Right lung (tissue), 5 donors: ENCODE data around the gene FANCG. TPM values are rescaled to one million over a fixed set of nuclear protein-coding genes. Genes with fewer than 3 reads are reported as not detected.

ENCODE experiments used
- DNase-seq, 2 donors: peaks; one replicate each; pipeline ENCODE4 v3.0.0-alpha.2; 2013
- polyA plus RNA-seq, 5 donors: library from polyadenylated mRNA; unstranded; fragments of 120-200 nt; gene quantifications; one replicate each; pipeline versions ENCODE4 v1.2.1 to v1.2.3, GENCODE V29; 2013; ENCODE audit warnings: inconsistent platforms in 1 of 5, low replicate concordance in 1 of 5; ENCODE audit not compliant: insufficient read length in 5 of 5, insufficient read depth in 1 of 5

The FANCG gene
- polyA plus RNA-seq, 5 donors: 41.1 to 60.2 (median 49.0) TPM

DNA sequence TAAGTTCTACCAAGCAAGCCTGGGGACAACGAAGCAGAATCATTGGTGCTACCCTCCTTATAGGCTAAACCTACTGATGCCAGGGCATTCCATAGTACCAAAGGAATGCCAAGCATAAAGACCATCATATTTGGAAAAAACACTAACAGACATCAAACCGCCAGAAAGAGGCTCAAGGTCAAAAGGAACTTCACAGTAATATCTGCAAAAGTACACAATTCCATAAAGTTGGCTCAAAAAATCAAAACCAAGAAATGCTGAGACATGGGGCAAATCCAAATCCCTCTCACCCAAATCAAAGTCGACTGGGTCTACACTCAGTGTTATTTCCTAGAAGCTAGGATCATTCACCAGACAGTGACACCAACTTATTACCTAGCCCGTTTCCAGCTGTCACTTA is 10.7 kb downstream of the FANCG start:
- DNase-seq: no peak

DNA sequence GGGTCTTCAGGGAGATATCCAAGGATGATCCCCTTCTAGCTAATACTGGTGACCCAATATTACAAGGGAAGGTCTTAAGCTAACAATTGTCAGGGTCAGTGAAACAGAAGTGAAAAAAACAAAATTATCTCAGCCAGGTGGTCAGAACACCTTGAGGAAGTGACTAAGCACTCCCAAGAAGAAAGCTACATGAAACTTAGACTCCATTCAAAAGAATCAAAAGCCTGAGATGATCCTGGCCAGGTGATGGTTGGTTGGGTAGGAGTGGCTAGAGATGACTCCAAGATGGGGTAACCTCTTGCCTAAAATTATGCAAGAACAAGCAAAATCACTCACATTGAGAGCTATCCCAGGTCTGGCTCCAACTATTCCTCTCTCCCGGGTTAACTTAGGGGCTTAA is 12.7 kb downstream of the FANCG start:
- DNase-seq: no peak

DNA sequence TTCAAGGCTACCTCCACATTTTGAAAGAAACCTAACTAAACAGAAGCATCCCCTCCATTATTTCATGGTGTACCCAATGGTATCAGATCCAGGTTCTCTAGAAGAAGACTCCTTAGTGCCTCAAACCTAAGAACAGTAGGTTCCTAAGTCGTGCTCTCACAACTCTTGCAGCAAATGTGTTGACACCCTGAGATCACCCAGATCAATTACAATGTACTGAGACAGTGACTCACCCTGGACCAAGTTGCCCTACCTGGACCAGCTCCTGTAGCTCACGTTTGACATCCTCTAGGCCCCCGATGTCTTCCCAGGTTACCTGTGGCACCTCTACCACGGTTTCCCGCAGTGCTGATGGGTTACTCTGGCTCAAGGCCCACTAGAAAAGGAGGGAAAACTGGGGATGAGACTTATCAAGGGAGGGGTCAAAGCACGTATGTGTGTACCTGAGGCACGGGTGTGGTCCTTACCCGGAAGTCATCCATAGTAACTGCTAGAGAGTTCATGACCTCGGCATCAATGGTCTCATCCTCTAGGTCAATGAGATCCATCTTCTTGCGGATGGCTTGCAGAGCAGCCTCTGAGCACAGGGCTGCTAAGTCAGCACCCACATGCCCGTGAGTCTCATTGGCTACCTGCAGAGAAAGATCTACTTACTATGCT is 19.1 kb downstream of the FANCG start:
- DNase-seq: no peak

DNA sequence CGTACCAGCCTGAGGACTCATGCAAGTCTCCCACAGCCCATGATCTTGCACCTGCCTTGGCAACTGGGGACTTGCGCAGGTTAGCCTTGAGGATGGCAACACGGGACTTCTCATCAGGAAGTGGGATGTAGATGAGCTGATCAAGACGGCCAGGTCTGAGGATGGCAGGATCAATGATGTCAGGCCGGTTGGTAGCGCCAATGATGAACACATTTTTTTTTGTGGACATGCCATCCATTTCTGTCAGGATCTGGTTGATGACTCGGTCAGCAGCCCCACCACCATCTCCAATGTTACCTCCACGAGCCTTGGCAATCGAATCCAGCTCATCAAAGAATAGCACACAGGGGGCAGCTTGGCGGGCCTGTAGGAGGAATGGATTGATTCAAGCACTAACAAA is 20.3 kb downstream of the FANCG start:
- no peak for DNase-seq

DNA sequence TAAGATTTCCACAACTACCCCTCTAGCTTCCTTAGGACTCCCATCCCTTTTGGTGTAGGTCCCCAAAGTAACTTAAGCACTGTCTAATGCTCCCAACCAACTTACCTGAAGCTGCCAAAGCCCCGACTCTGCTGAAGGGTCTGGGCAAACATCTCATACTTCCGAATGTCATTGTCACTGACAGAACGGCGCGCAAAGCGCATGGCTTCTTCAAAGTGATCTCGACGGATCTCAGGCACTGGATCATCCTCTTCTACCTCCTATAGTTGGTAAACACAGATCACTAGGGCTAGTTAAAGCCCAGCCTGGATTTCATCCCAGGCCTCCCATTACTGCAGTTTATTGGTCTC is 22.5 kb downstream of the FANCG start:
- DNase-seq: no peak

DNA sequence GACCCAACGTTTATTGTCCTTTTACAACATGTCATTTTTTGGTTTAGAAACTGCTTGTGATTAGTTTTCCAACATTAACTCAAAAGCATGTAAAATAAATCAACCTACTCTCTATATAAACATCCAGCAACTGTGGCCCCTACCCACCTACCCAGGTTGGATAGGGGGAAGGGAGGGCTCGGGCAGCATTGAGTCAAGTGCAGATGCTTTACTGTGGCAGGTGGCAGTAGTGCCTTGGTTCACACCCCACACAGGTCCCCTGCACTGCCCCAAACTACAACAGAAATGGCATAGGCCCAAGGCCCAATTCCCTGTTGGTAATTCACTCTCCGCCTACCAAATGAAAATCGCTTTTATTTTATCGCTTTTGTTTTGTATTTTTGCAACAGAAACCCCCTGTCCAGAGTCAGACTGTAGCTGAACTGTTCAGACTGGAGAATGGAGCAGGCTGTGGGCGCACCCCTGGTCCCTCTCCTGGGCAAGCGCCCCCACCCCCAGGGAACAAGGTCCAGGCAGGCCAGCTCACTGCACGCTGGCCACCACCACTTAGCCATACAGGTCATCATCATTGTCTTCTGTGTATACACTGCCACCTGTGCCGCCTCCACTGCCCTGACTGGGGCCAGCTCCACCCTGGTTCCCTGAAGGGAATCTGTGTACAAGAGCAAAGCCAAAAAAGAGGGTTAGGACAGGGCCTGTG is 23.0 kb downstream of the FANCG start:
- no peak for DNase-seq

DNA sequence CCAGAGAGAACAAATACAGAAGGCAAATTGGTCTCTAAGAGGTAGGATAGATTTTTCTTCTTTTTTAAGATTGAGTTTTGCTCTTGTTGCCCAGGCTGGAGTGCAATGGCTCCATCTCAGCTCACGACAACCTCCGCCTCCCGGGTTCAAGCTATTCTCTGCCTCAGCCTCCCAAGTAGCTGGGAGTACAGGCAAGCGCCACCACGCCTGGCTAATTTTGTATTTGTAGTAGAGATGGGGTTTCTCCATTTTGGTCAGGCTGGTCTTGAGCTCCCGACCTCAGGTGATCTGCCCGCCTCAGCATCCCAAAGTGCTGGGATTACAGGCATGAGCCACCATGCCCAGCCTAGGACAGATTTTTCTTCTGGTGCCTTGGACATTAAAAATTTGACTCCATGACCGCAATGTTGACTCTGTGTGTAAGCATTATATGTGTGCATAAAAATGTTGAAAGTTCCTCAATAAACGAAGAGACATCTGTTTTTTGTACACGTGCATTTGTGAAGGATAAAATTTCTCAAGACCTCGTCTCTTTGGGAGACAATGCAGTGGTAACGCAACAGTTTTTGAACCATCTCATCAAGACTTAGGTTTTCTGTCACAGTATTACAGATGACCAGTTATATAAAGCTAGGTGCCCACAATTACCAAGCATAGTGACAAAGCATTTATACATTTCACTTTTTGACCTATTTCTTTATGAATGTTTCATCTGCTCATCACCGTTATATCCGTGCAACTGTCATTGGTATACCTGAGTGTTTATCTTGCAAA is 24.7 kb downstream of the FANCG start:
- no peak for DNase-seq

DNA sequence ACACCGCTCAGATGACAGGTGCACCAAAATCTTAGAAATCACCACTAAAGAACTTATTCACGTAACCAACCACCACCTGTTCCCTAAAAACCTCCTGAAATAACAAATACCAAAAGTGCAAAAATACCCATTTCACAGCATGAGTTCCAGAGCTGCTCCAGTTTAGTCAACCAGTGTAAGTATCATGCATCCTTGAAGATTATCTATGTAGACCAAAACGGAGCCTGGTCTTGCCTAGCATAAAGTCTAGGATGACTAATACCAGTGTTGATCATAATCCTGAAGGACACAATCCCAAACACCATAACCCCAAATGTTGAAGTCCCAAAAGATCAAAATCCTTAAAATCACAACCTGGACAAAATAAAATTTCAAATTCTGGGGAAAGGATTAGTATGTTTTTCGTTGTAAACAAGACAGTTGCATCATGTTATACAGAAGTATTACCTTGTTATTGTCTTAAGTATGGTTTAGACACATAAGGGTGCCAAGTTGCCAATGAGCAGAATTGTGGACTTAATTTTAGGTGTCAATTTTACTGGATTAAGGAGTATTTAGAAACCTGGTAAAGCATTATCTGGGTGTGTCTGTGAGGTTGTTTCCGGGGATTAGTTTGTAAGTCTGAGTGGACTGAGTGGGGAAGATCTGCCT is 25.4 kb downstream of the FANCG start:
- no peak for DNase-seq

DNA sequence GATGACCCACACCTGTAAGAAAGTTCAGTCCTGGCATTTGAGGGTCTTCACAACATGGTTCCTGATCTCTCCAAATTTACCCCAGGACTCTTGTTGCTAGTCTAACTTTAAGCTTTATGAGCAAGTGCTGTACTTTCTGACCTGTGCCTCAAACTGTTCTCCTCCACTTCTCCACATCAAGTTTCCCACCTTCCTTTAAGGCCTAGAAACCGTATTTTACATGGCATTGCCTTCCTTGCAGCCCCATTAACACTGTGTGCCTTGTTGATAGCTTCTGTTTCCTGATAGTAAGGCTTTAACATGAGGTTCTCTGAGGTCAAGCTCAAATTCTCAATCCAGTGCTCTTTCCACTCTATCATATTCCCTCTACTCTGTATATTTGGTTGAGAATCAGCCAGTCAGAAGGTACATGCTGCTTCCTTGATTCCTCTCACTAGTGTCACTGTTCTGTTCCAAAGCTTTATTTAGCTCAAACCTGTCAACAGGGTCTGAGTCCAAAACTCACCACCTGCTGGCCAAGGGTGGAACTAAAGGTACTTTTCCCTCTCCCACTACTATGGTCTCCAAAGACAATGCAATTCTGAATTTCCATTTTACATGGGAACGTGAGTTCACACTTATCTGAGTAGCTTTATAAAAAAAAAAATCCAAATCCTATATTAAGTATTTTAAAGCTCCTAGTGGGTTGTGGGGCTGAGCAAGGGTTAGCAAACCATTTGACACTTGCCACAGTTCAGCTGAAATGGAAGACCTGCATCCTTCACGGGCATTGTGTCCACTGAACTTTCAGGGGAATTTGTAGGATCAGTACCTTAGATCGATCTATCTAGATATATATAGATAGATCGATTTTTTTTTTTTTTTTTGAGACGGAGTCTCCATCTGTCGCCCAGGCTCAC is 28.4 kb downstream of the FANCG start:
- DNase-seq: no peak

DNA sequence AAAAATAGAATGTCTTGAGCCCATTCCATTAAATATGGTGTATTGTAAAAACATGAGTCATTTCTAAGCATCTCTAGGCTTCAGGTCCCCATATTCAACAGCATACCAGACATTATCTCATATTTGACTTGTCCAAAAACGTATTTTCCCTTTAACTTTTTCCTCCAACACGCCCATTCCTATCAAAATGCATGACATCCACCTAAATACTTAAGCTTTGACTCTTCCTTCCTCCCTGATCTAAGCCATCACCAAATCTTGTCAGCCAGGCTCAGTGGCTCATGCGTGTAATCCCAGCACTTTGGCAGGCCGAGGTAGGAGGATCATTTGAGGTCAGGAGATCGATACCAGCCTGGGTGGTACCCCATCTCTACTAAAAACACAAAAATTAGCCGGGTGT is 31.2 kb downstream of the FANCG start:
- no peak for DNase-seq

DNA sequence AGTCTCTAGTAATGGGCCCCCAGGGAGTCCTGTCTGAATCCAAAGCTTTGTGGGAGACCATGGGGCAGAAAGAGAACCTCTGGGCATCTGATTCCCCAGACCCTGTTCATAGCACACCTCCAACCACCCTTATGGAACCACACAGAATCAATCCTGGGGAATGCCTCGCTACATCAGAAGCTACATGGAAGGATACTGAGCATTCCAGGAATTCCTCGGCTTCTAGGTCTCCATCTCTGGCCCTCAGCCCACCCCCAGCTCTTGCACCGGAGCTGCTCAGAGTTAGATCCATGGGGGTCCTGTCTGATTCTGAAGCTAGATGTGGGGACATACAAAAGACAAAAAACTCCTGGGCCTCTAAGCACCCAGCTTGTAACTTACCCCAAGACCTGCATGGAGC is 35.7 kb downstream of the FANCG start:
- no peak for DNase-seq

DNA sequence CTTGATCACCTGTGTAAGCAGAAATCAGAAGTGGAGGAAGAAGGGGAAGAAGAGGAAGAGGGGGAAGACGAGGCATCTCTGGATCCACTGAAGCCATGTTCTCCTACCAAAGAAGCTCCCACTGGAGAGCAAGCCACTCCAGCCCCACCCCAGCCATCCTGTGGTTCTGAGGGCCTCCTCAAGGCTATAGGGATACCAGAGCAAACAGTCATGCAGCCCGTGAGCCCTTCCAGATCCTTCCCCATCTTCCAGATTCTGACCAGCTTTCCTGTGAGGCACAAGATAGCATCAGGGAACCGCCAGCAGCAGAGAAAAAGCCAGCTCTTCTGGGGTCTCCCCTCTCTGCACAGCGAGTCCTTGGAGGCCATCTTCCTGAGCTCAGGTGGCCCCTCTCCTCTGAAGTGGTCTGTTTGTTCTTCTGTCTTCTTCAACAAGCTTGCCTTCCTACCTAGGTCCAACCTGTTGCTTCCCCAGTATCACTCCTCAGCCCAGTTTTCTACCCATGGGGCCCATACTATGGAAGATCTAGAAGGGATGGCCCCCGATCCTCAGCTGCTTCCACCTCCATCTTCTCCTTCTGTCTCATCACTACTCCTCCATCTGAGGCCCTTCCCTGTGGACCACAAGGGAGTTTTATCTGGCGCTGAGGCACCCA is 36.7 kb downstream of the FANCG start:
- no peak for DNase-seq

DNA sequence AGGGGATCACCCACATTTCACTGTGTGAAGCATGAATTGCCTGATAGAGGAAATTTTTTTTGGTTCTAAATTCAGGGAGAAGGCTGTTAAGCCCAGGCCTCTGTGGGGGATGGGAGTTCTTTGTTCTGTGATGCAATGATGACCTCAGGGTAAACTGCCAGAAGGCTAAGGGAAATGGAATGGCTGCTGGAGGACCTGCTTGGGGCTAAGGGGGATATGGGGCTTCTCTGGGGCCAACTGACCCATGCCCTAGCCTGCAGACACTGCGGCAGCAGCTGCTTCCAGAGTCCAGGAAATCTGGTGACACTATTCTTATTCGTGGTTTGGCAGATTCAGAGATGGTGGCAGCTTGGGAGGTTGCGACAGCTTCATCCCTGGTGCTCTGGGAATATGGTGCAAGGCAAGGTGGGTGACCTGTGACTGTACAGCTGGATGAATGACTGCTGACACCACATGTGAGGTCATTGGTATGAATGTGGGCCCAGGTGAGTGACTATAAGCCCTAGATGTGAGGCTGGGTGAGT is 37.6 kb downstream of the FANCG start:
- no peak for DNase-seq

DNA sequence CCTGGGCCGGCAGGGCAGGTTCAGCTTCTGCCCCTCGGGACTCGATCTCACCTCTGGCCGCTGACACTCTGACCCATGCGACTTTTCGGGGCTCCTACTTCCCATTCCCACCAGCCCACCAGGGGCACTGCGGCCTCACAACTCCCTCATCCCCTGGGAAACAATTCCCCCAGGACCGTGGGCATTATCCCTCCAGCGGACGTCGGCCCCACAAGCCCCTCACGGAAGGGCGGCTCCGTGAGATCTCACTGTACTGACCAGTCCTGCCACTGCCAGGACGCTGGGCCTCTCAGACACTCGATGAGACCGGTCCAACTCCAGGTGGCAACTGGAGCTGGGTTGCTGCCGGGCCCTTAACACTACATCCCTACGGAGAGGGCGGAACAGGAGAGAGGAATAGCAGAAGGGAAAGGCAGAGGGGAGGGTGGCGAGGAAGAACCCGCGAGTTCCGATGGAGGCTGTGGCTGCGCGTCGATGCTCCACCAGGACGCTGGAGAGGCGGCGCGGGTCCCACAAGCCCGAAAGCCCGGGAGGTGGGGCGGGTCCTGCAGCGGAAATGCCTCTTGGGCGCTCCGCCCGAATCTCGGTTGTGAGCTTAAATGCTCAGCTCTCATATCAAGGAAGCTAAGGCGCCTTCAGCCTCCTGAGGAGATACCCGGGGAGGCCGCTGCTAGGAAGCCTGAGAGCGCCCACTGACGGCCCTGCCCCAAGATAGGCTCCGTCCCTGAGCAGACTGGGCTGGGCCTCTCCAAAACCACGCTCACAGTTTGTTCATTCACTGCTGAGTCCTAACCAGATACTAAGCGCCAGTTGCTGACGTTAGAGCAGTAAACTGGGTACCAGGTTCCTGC is 43.7 kb downstream of the FANCG start:
- DNase-seq: peak; percentile 49 to 50

DNA sequence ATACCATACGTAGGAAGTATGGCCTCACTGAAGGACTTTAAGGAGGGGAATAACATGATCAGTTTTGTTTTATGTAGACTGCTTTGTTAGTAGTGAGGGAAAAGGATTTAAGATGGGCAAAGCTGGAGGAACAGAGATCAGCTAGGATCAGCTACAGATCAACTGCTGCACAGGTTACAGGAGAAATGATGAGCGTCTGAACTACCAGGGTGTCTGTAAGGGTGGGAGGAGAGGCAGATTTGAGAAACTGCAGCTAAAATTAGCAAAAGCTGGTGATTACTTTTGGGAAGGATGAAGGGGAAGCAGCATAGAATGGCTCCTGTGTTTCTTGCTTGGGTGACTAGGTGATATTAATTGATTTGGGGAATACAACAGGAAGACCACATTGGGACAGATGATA is 46.6 kb downstream of the FANCG start:
- no peak for DNase-seq

DNA sequence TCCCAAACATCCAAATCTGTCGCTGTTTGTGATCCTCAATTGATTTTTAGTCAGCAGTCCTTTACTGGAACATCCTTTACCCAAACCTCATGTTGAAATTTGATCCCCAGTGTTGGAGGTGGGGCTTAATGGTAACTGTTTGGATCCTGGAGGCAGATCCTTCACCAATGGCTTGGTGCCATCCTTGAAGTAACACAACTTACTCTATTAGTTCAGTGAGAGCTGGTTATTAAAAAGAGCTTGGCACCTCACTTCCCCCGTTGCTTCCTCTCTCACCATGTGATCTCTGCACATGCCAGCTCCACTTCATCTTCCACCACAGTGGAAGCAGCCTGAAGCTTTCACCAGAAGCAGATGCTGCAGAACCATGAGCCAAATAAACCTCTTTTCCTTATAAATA is 49.9 kb downstream of the FANCG start:
- DNase-seq: no peak

DNA sequence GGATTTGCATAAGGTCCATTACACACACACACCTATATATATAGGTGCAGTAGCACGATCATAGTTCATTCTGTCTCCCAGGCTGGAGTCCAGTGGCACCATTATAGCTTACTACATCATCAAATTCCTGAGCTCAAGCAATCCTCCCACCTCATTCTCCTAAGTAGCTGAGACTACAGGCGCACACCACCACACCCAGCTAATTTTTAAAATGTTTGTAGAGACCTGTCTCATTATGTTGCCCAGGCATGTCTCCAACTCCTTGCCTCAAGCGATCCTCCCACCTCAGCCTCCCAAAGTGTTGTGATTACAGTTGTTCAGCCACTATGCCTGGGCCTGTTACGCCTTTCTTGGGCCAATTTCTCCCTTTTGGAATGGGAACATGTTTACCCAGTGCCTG is 50.5 kb downstream of the FANCG start:
- DNase-seq: no peak

DNA sequence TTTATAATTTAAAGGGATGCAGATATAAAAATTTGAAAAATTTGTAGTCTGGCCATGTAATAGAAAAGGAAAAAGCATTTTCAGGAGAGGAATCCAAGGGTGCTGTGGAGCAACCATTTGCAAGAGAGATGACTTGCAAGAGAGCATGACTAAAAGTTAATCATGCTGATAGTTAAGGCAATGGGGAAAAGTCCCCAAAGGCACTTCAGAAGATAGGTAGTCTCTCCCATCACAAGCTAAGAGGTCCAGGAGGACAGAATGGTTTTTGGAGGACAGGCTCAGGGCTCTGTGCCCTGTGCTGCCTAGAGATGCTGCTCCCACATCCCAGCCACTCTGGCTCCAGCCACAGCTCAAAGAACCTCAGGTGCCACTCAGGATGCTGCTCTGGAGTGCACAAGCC is 51.4 kb downstream of the FANCG start:
- DNase-seq: no peak

DNA sequence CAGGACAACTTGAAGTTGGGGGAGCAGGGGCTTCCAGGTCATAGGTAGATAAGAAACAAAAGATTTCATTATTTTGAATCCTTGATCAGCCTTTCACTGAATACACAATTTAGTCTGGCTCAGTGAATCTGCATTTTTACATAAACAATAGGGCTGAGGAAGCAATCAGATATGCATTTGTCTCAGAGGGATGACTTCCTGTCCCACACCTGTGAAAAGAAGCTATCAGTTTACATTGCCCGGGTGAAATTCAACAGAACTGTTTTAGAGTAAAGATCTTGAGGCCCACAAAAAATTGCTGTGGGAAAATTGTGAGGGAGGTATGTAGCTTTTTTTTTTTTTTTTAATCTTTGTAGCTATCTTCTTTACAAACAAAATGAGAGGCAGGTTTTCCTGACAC is 51.9 kb downstream of the FANCG start:
- DNase-seq: no peak

DNA sequence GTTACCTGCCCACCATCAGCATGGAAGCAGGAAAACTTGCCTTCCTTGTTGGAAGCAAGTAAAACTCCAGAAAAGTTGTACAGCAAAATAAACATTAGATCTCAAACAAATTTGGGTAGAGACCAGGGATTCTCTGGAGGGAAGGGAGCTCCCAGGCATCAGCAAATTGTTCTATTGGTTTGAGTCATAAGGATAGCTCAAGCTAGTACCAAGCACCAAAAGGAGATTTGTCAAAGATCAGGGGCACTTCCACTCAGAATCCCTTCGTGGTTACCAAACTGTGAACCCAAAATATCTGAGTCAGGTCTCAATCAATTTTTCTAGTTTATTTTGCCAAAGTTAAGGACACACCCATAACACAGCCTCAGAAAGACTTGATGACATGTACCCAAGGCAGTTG is 52.4 kb downstream of the FANCG start:
- no peak for DNase-seq
